ENCODE data around the gene CDC42EP1.
"Not testable (repeated sequence)": the region's sequence is repeated elsewhere in the genome, so short reads cannot be mapped to it uniquely, and the experiment has no call there.

Gene CDC42EP1

DNA sequence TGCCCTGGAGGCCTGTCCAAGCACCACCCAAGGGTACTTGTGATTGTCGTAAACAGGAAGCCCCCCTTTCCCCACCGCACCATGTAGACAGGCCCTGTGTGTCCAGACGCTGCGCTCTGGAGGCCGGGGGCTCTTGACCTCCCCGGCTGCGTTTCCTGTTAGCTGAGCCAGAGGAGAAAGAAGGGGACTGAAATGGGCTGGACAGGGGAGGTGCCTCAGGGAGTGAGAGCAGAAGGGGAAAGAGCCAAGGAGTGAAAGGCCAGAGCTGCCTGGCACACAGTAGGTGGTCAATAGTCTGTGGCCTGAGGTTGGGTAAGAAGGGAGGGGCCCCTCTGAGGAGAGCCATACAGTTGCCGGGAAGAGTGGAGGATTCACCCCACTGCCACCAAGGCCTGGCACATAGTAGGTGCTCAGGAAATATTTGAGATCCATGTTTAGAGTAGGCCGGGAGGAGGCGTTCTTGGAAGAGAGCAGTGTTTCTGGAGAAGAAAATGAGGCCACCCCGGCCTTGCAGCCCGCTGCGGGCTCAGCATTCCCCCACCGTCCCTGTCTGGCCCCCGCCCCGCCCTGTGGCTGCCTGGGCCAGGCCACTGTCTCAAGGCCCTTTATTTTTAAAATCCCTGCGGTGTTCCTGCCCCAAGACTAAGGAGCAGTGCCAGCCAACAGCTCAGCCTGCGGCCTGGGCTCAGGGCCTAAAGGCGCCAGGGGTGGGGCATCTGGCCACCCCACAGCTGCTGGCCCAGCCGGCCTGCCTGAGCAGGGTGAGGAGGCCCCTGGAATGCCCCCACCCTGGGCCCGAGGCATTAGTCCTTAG lies 13.6 kb upstream of the CDC42EP1 start:
- Mint-ChIP-seq H3K4me1 (ENCODE audit: low read depth) (peaks cover 12% of the 10 kb centered on the region), H3K4me3 (no peak overlapping the region), H3K27me3 (ENCODE audit: low read depth) (peaks cover 9% of the 10 kb centered on the region), H3K27ac (no peak overlapping the region), H3K9me3 (no peaks in the 10 kb centered on the region), H3K36me3 (ENCODE audit: low read depth) (no peaks in the 10 kb centered on the region)

GRCh38 chr22:37547251-37547741 lies 13.0 kb upstream of the CDC42EP1 start:
- Mint-ChIP-seq H3K4me1 (ENCODE audit: low read depth) (peaks cover 6% of the 10 kb centered on the region), H3K9me3 (no peaks in the 10 kb centered on the region), H3K4me3 (no peak overlapping the region), H3K27me3 (ENCODE audit: low read depth) (peaks cover 11% of the 10 kb centered on the region), H3K27ac (peak overlapping the region; percentile 41), H3K36me3 (ENCODE audit: low read depth) (no peaks in the 10 kb centered on the region)

DNA sequence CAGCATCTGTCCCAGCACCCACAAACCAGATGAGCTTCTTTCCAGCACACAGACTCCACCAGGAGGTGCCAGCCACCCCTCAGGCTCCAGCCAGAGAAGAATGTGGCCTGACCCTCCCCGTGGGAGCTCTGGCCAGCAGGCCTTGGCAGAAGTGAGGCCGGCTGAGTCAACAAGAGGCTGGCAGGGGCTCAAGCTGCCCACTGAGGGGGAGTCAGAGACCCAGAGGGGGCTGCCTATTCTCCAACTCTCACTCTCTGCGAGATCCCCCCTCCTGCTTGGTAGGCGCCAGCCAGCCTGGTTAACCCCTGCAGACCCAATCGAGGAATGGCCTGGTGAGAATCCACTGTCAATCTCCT lies 10.6 kb upstream of the CDC42EP1 start:
- H3K27me3 Mint-ChIP-seq (ENCODE audit: low read depth), result peaks cover 23% of the 10 kb centered on the region
- H3K4me3 Mint-ChIP-seq, result no peak overlapping the region
- H3K9me3 Mint-ChIP-seq, result no peaks in the 10 kb centered on the region
- H3K4me1 Mint-ChIP-seq (ENCODE audit: low read depth), result peaks cover 6% of the 10 kb centered on the region
- no peak overlapping the region for H3K27ac Mint-ChIP-seq
- no peaks in the 10 kb centered on the region for H3K36me3 Mint-ChIP-seq (ENCODE audit: low read depth)

DNA sequence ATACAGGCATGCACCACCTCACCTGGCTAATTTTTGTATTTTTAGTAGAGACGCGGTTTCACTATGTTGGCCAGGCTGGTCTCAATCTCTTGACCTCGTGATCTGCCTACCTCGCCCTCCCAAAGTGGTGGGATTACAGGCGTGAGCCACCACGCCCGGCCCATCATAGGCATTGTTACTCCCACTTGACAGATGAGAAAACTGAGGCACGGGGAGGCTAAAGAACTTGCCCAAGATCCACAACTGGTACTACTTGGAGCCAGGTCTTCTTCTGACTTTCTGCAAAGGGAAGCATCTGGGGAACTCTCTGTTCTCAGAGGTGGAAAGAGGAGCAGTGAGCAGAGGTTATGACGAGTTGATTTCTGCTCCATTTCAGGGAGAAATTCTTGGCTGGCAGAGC lies 9.4 kb upstream of the CDC42EP1 start:
- H3K4me1 Mint-ChIP-seq (ENCODE audit: low read depth); H3K9me3 Mint-ChIP-seq; H3K27ac Mint-ChIP-seq; H3K4me3 Mint-ChIP-seq; H3K36me3 Mint-ChIP-seq (ENCODE audit: low read depth): not testable (repeated sequence)
- peaks cover 32% of the 10 kb centered on the region for H3K27me3 Mint-ChIP-seq (ENCODE audit: low read depth)

- Mint-ChIP-seq H3K27me3 (ENCODE audit: low read depth) (peaks cover 41% of the 10 kb centered on the region), H3K4me3 (no peak overlapping the region), H3K4me1 (ENCODE audit: low read depth) (peaks cover 3% of the 10 kb centered on the region), H3K27ac (no peak overlapping the region), H3K9me3 (no peaks in the 10 kb centered on the region), H3K36me3 (ENCODE audit: low read depth) (no peaks in the 10 kb centered on the region)
Measured at GRCh38 chr22:37551981-37552380, 8.3 kb upstream of the CDC42EP1 start.

DNA sequence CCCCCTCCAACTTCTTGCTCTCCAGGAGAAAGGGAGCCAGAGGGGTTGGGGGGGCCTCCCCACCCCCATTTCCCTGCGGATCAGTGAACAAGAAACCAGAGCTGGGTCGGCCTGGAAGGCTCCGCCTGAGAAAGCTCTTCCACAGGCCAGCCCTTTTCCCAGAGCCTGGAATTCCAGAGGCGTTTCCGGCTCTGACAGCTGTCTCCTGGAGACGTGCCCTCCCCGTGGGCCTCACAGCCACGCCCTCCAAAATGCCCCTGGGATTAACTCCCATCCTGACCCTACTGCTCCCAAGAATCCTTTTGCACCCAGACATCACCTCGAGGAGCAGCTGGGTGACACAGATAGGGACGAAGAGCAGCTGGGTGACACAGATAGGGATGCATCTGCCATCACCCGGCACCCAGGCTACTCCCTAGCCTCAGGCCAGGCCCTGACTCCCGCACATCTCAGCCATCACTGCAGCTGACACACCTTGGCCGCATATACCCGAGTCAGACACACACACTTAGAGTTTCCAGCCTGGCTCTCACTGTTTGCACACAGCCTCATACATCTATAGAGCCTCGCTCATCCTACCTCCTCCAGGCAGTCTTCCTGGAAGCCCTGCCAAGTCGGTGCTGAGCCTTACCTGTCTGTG lies 7.6 kb upstream of the CDC42EP1 start:
- peaks cover 47% of the 10 kb centered on the region for H3K27me3 Mint-ChIP-seq (ENCODE audit: low read depth)
- no peak overlapping the region for H3K27ac Mint-ChIP-seq
- H3K4me3 Mint-ChIP-seq, result no peak overlapping the region
- H3K36me3 Mint-ChIP-seq (ENCODE audit: low read depth), result no peaks in the 10 kb centered on the region
- H3K9me3 Mint-ChIP-seq, result no peaks in the 10 kb centered on the region
- peaks cover 4% of the 10 kb centered on the region for H3K4me1 Mint-ChIP-seq (ENCODE audit: low read depth)

DNA sequence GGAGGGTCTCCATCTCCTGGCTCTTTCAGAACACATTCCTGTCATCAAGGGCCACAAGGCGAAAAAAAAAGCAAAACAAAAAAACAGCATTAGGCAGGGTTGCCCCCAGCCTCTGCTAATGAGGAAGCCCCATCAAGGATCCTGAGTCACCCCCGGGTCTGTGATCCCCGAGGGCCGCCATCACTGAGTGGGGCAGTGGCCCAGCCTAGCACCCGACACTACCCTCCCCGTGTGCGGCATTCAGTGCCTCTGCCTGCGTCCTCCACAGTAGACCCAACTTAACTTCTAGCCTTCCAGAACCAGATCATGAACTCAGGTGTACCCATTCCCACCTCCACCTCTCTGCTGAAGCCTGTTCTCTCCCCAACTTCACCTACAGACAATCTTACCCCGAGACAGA lies 6.6 kb upstream of the CDC42EP1 start:
- Mint-ChIP-seq H3K9me3 (no peaks in the 10 kb centered on the region), H3K4me3 (no peak overlapping the region), H3K27ac (no peak overlapping the region), H3K27me3 (ENCODE audit: low read depth) (peaks cover 56% of the 10 kb centered on the region), H3K4me1 (ENCODE audit: low read depth) (peaks cover 4% of the 10 kb centered on the region), H3K36me3 (ENCODE audit: low read depth) (no peaks in the 10 kb centered on the region)

DNA sequence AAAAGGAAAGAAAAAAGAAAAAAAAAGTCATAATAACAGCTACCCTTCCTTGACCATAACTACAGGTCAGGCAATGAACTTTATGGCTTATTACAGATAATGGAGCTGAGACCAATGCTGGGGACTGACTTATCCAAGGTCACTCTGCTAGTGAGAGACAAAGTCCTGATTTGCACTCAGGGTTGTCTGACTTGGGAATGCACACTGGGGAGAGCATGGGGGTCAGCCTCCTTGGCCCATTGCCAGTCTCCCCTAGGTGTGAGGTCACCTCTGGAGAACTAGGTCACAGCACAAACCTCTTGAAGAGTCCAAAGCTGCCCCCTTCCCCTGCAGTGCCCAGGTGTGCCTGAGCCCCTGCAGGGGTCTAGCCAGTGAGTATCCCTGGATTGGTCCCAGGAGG lies 5.3 kb upstream of the CDC42EP1 start:
- Mint-ChIP-seq H3K4me3 (no peak overlapping the region), H3K27ac (no peak overlapping the region), H3K27me3 (ENCODE audit: low read depth) (peaks cover 69% of the 10 kb centered on the region), H3K4me1 (ENCODE audit: low read depth) (peaks cover 4% of the 10 kb centered on the region), H3K36me3 (ENCODE audit: low read depth) (no peaks in the 10 kb centered on the region), H3K9me3 (no peaks in the 10 kb centered on the region)

DNA sequence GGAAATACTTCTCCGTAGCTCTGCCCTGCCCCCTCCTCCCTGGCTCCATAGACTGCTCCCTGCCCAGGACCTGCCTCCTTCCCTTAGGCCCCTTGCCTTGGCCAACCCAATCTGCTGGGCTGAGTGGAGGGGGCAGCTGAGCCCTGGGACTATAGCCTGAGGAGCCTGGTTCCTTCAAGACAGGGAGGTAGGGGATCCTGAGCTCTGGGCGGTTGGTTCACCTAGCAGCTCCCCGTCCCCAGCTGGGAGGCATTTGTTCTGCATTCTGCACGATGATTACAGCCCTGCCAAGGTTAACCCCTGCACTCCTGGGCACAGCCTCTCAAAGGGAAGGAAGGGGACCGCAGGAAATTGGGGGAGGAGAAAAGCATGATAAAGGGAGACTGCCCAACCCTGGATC lies 3.6 kb upstream of the CDC42EP1 start:
- Mint-ChIP-seq H3K4me3 (no peak overlapping the region), H3K9me3 (no peaks in the 10 kb centered on the region), H3K27me3 (ENCODE audit: low read depth) (peaks cover 67% of the 10 kb centered on the region)

GRCh38 chr22:37557321-37558001 lies 2.8 kb upstream of the CDC42EP1 start:
- no peak overlapping the region for H3K27ac Mint-ChIP-seq
- no peaks in the 10 kb centered on the region for H3K9me3 Mint-ChIP-seq
- H3K4me1 Mint-ChIP-seq (ENCODE audit: low read depth), result peaks cover 14% of the 10 kb centered on the region
- peaks cover 2% of the 10 kb centered on the region for H3K36me3 Mint-ChIP-seq (ENCODE audit: low read depth)
- peaks cover 73% of the 10 kb centered on the region for H3K27me3 Mint-ChIP-seq (ENCODE audit: low read depth)
- H3K4me3 Mint-ChIP-seq, result no peak overlapping the region

More for the DNA sequence above, 3.6 kb upstream of the CDC42EP1 start:
- H3K36me3 Mint-ChIP-seq (ENCODE audit: low read depth), result peaks cover under 1% of the 10 kb centered on the region
- peaks cover 7% of the 10 kb centered on the region for H3K4me1 Mint-ChIP-seq (ENCODE audit: low read depth)
- no peak overlapping the region for H3K27ac Mint-ChIP-seq

GRCh38 chr22:37558815-37559214 lies 1.5 kb upstream of the CDC42EP1 start:
- H3K4me3 Mint-ChIP-seq, result no peak overlapping the region

GRCh38 chr22:37559521-37559900 lies 769 bp upstream of the CDC42EP1 start:
- Mint-ChIP-seq H3K4me3 (peak overlapping the region; percentile 14), H3K36me3 (ENCODE audit: low read depth) (peaks cover 2% of the 10 kb centered on the region), H3K27ac (no peak overlapping the region), H3K9me3 (no peaks in the 10 kb centered on the region), H3K4me1 (ENCODE audit: low read depth) (peaks cover 21% of the 10 kb centered on the region), H3K27me3 (ENCODE audit: low read depth) (peaks cover 82% of the 10 kb centered on the region)

More at GRCh38 chr22:37558815-37559214, 1.5 kb upstream of the CDC42EP1 start:
- H3K9me3 Mint-ChIP-seq, result no peaks in the 10 kb centered on the region
- H3K27me3 Mint-ChIP-seq (ENCODE audit: low read depth), result peaks cover 79% of the 10 kb centered on the region
- no peak overlapping the region for H3K27ac Mint-ChIP-seq
- peaks cover 19% of the 10 kb centered on the region for H3K4me1 Mint-ChIP-seq (ENCODE audit: low read depth)
- H3K36me3 Mint-ChIP-seq (ENCODE audit: low read depth), result peaks cover 2% of the 10 kb centered on the region

GRCh38 chr22:37560608-37561211 lies 430 bp downstream of the CDC42EP1 start:
- peaks cover 2% of the 10 kb centered on the region for H3K36me3 Mint-ChIP-seq (ENCODE audit: low read depth)
- H3K9me3 Mint-ChIP-seq, result no peaks in the 10 kb centered on the region
- peak overlapping the region; percentile 71 for H3K4me3 Mint-ChIP-seq
- peaks cover 78% of the 10 kb centered on the region for H3K27me3 Mint-ChIP-seq (ENCODE audit: low read depth)
- H3K27ac Mint-ChIP-seq, result no peak overlapping the region
- H3K4me1 Mint-ChIP-seq (ENCODE audit: low read depth), result peaks cover 21% of the 10 kb centered on the region

- Mint-ChIP-seq H3K9me3 (no peaks in the 10 kb centered on the region), H3K27me3 (ENCODE audit: low read depth) (peaks cover 70% of the 10 kb centered on the region), H3K27ac (peak overlapping the region; percentile 49), H3K36me3 (ENCODE audit: low read depth) (peaks cover 2% of the 10 kb centered on the region), H3K4me3 (peak overlapping the region; percentile 73), H3K4me1 (ENCODE audit: low read depth) (peaks cover 23% of the 10 kb centered on the region)
Measured at GRCh38 chr22:37561212-37562048, 1.1 kb downstream of the CDC42EP1 start.
